SK-N-SH treated with all-trans-retinoic acid at 6 μM for 48 hours (cell line): ENCODE results near the gene RACK1.

ENCODE experiments used
- ATAC-seq: fragments of 200-7000 bp; cut with Tn5 transposase; 3 replicates; pipeline ENCODE4 v1.9.1; 2020; ENCODE audit warnings: mild to moderate bottlenecking, moderate library complexity
- ARNTL ChIP-seq: fragments of 450-650 bp; formaldehyde crosslinking; IDR thresholded peaks from 2 replicates; pipeline ENCODE4 v1.5.0; 2020; ENCODE audit warnings: low read depth, mild to moderate bottlenecking, moderate library complexity, borderline replicate concordance
- BACH2 ChIP-seq: fragments of 250-450 bp; sonication (Bioruptor Pico); IDR thresholded peaks from 2 replicates; pipeline ENCODE4 v1.9.0; 2021; ENCODE audit warnings: mild to moderate bottlenecking, borderline replicate concordance
- CSDC2 ChIP-seq: fragments of 250-450 bp; sonication (Bioruptor Pico); IDR thresholded peaks from 2 replicates; pipeline ENCODE4 v1.5.0; 2020; ENCODE audit warnings: mild to moderate bottlenecking, moderate library complexity
- CSRNP3 ChIP-seq: fragments of 250-450 bp; sonication (Bioruptor Pico); IDR thresholded peaks from 2 replicates; pipeline ENCODE4 v1.5.1; 2021; ENCODE audit warnings: mild to moderate bottlenecking, moderate library complexity
- ESRRG ChIP-seq: fragments of 250-450 bp; sonication (Bioruptor Pico); IDR thresholded peaks from 2 replicates; pipeline ENCODE4 v1.6.1; 2021; ENCODE audit warnings: mild to moderate bottlenecking
- ISL1 ChIP-seq: fragments of 250-450 bp; sonication (Bioruptor Pico); IDR thresholded peaks from 2 replicates; pipeline ENCODE4 v2.1.2; 2022; ENCODE audit warnings: mild to moderate bottlenecking, moderate library complexity
- PATZ1 ChIP-seq: fragments of 250-450 bp; sonication (Bioruptor Pico); IDR thresholded peaks from 2 replicates; pipeline ENCODE4 v1.8.0; 2020; ENCODE audit warnings: mild to moderate bottlenecking, moderate library complexity, borderline replicate concordance
- POU6F1 ChIP-seq: fragments of 250-450 bp; sonication (Bioruptor Pico); IDR thresholded peaks from 2 replicates; pipeline ENCODE4 v1.8.0; 2021; ENCODE audit warnings: low read depth, mild to moderate bottlenecking, moderate library complexity, borderline replicate concordance
- PPARA ChIP-seq: fragments of 250-450 bp; sonication (Bioruptor Pico); IDR thresholded peaks from 2 replicates; pipeline ENCODE4 v1.5.0; 2020; ENCODE audit warnings: mild to moderate bottlenecking, borderline replicate concordance
- TCF4 ChIP-seq: fragments of 250-450 bp; sonication (Bioruptor Pico); IDR thresholded peaks from 2 replicates; pipeline ENCODE4 v1.8.0; 2021; ENCODE audit warnings: mild to moderate bottlenecking, moderate library complexity, borderline replicate concordance
- TSHZ2 ChIP-seq: fragments of 250-450 bp; sonication (Bioruptor Pico); IDR thresholded peaks from 2 replicates; pipeline ENCODE4 v1.5.0; 2020; ENCODE audit warnings: mild to moderate bottlenecking, moderate library complexity
- ZC3H10 ChIP-seq: fragments of 250-450 bp; sonication (Bioruptor Pico); IDR thresholded peaks from 2 replicates; pipeline ENCODE4 v1.5.1; 2021; ENCODE audit warnings: mild to moderate bottlenecking, moderate library complexity
- ZFP3 ChIP-seq: fragments of 250-450 bp; sonication (Bioruptor Pico); IDR thresholded peaks from 2 replicates; pipeline ENCODE4 v1.5.0; 2020; ENCODE audit warnings: mild to moderate bottlenecking, moderate library complexity
- ZFP30 ChIP-seq: fragments of 450-650 bp; formaldehyde crosslinking; IDR thresholded peaks from 2 replicates; pipeline ENCODE4 v1.5.0; 2022; ENCODE audit warnings: mild to moderate bottlenecking, moderate library complexity
- ZNF565 ChIP-seq: fragments of 450-650 bp; formaldehyde crosslinking; conservative IDR thresholded peaks from 2 replicates; pipeline ENCODE4 v1.5.0; 2020; ENCODE audit warnings: low read depth, mild to moderate bottlenecking, moderate library complexity
- ZNF70 ChIP-seq: fragments of 450-650 bp; formaldehyde crosslinking; IDR thresholded peaks from 2 replicates; pipeline ENCODE4 v1.5.0; 2020; ENCODE audit warnings: mild to moderate bottlenecking, moderate library complexity
- ZNF8 ChIP-seq: fragments of 450-650 bp; formaldehyde crosslinking; IDR thresholded peaks from 2 replicates; pipeline ENCODE4 v1.5.0; 2020; ENCODE audit warnings: mild to moderate bottlenecking, moderate library complexity

RACK1 gene

GRCh38 chr5:181233088-181233800 is 10.5 kb downstream of the RACK1 start:
- TF ChIP-seq TCF4 (no peak), ARNTL (CRISPR knock-in tag) (no peak), ZNF8 (no peak), ESRRG (CRISPR knock-in tag) (no peak), CSDC2 (CRISPR knock-in tag) (no peak), CSRNP3 (no peak), ZC3H10 (CRISPR knock-in tag) (no peak), POU6F1 (CRISPR knock-in tag) (no peak), ZNF565 (CRISPR knock-in tag) (no peak), TSHZ2 (CRISPR knock-in tag) (no peak), ZFP30 (no peak), PATZ1 (CRISPR knock-in tag) (no peak)
- ATAC-seq = peak; percentile 2; the same call in 2 of the 3 replicates

- ATAC-seq = no peak
- no peak for TF ChIP-seq BACH2
- TF ChIP-seq ARNTL (CRISPR knock-in tag) = no peak
- no peak for TF ChIP-seq PPARA
- no peak for TF ChIP-seq ZFP3 (CRISPR knock-in tag)
- no peak for TF ChIP-seq TCF4
- TF ChIP-seq POU6F1 (CRISPR knock-in tag) = no peak
These were observed 11.1 kb downstream of the RACK1 start for GRCh38 chr5:181232593-181232992.

- no peak for TF ChIP-seq ISL1 (CRISPR knock-in tag)
- TF ChIP-seq PPARA = no peak
- no peak for TF ChIP-seq BACH2
- no peak for TF ChIP-seq ZFP30
- no peak for TF ChIP-seq CSDC2 (CRISPR knock-in tag)
- TF ChIP-seq ZNF8 = no peak
- no peak for TF ChIP-seq ZNF70 (CRISPR knock-in tag)
- no peak for TF ChIP-seq ZC3H10 (CRISPR knock-in tag)
- no peak for TF ChIP-seq CSRNP3
- TF ChIP-seq, all 23 proteins: peak for 0
- no peak for ATAC-seq
These were observed 12.3 kb downstream of the RACK1 start for GRCh38 chr5:181231432-181231831.
